ENCODE data around the gene HOXB2. TPM values are rescaled to one million over a fixed set of nuclear protein-coding genes. Genes with fewer than 3 reads are reported as not detected.

The HOXB2 gene
- total RNA-seq, 1 donor from 2014 or later = 35.6 TPM

- H3K4me3 Mint-ChIP-seq = no peak overlapping the region
- H3K36me3 Mint-ChIP-seq = peaks cover 3% of the 10 kb centered on the region
- no peak for DNase-seq (ENCODE audit: extremely low spot score, unreplicated experiment)
- H3K27me3 Mint-ChIP-seq = peaks cover 37% of the 10 kb centered on the region
- H3K4me1 Mint-ChIP-seq (ENCODE audit: unreplicated experiment) = peaks cover 39% of the 10 kb centered on the region
- peaks cover 4% of the 10 kb centered on the region for H3K9me3 Mint-ChIP-seq
- no peak for TF ChIP-seq CTCF (conservative IDR thresholded peaks at IDR 0.05)
- H3K27ac Mint-ChIP-seq = no peak overlapping the region
These were observed 25.5 kb downstream of the HOXB2 start for GRCh38 chr17:48519427-48519826.

- peaks cover 3% of the 10 kb centered on the region for H3K36me3 Mint-ChIP-seq
- peaks cover 37% of the 10 kb centered on the region for H3K27me3 Mint-ChIP-seq
- H3K27ac Mint-ChIP-seq = no peak overlapping the region
These were observed 27.4 kb downstream of the HOXB2 start for GRCh38 chr17:48517478-48517877.

GRCh38 chr17:48515925-48516900 is 28.7 kb downstream of the HOXB2 start:
- no peak for TF ChIP-seq CTCF (conservative IDR thresholded peaks at IDR 0.05)
- DNase-seq (ENCODE audit: extremely low spot score, unreplicated experiment) = no peak
- Mint-ChIP-seq H3K27ac (no peak overlapping the region), H3K36me3 (peaks cover 3% of the 10 kb centered on the region), H3K9me3 (peaks cover 4% of the 10 kb centered on the region), H3K27me3 (peaks cover 41% of the 10 kb centered on the region), H3K4me1 (ENCODE audit: unreplicated experiment) (peaks cover 31% of the 10 kb centered on the region), H3K4me3 (no peak overlapping the region)

More at GRCh38 chr17:48517478-48517877, 27.4 kb downstream of the HOXB2 start:
- Mint-ChIP-seq H3K4me3 (no peak overlapping the region), H3K9me3 (peaks cover 7% of the 10 kb centered on the region), H3K4me1 (ENCODE audit: unreplicated experiment) (peaks cover 40% of the 10 kb centered on the region)
- no peak for DNase-seq (ENCODE audit: extremely low spot score, unreplicated experiment)
- no peak for TF ChIP-seq CTCF (conservative IDR thresholded peaks at IDR 0.05)

GRCh38 chr17:48514477-48514876 is 30.4 kb downstream of the HOXB2 start:
- Mint-ChIP-seq H3K4me1 (ENCODE audit: unreplicated experiment) (peaks cover 23% of the 10 kb centered on the region), H3K27me3 (peaks cover 34% of the 10 kb centered on the region), H3K36me3 (no peaks in the 10 kb centered on the region), H3K9me3 (peaks cover 4% of the 10 kb centered on the region), H3K27ac (no peak overlapping the region), H3K4me3 (no peak overlapping the region)
- TF ChIP-seq CTCF (conservative IDR thresholded peaks at IDR 0.05) = no peak
- DNase-seq (ENCODE audit: extremely low spot score, unreplicated experiment) = no peak

GRCh38 chr17:48513666-48514455 is 31.0 kb downstream of the HOXB2 start:
- H3K27me3 Mint-ChIP-seq = peaks cover 34% of the 10 kb centered on the region
- no peak overlapping the region for H3K27ac Mint-ChIP-seq
- H3K9me3 Mint-ChIP-seq = peaks cover 4% of the 10 kb centered on the region
- no peak for DNase-seq (ENCODE audit: extremely low spot score, unreplicated experiment)
- TF ChIP-seq CTCF (conservative IDR thresholded peaks at IDR 0.05) = no peak
- no peak overlapping the region for H3K4me3 Mint-ChIP-seq
- H3K4me1 Mint-ChIP-seq (ENCODE audit: unreplicated experiment) = peaks cover 23% of the 10 kb centered on the region
- H3K36me3 Mint-ChIP-seq = no peaks in the 10 kb centered on the region

Data from type B pancreatic cell (in vitro differentiated cells).